ENCODE results near the gene CEMIP.

DNA sequence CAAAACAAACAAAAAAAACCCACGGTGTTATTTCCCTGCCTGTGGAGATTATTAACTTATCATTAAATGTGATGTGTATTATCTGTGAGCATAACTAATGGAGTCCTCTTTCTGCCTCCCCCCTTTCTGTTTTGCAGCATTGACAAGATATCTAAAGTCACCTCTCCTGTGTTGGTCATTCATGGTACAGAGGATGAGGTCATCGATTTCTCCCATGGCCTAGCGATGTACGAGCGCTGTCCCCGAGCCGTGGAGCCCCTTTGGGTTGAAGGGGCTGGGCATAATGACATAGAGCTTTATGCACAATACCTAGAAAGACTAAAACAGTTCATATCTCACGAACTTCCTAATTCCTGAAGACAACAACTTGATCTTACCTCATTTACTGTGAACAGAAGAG, 25.2 kb upstream of the CEMIP start:
- TF ChIP-seq EZH2 (IDR thresholded peaks at IDR 0.05; ENCODE audit: borderline replicate concordance) (no peak), EZH2phosphoT487 (IDR thresholded peaks at IDR 0.05; ENCODE audit: low read depth, severe bottlenecking, unreplicated experiment) (no peak)
- TF ChIP-seq, protein P1, sequence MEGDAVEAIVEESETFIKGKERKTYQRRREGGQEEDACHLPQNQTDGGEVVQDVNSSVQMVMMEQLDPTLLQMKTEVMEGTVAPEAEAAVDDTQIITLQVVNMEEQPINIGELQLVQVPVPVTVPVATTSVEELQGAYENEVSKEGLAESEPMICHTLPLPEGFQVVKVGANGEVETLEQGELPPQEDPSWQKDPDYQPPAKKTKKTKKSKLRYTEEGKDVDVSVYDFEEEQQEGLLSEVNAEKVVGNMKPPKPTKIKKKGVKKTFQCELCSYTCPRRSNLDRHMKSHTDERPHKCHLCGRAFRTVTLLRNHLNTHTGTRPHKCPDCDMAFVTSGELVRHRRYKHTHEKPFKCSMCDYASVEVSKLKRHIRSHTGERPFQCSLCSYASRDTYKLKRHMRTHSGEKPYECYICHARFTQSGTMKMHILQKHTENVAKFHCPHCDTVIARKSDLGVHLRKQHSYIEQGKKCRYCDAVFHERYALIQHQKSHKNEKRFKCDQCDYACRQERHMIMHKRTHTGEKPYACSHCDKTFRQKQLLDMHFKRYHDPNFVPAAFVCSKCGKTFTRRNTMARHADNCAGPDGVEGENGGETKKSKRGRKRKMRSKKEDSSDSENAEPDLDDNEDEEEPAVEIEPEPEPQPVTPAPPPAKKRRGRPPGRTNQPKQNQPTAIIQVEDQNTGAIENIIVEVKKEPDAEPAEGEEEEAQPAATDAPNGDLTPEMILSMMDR (IDR thresholded peaks at IDR 0.05; ENCODE audit: poor library complexity) = no peak
